ENCODE measurements around the gene CASD1. TPM values are rescaled to one million over a fixed set of nuclear protein-coding genes. Genes with fewer than 3 reads are reported as not detected.

CASD1 gene
- polyA plus RNA-seq, 2 of the 4 experiments (the other 2 are of a cell fraction) = 16.3 to 35.4 TPM

GRCh38 chr7:94561841-94562514 lies 52.4 kb downstream of the CASD1 start (continued):
- no peak for TF ChIP-seq NR3C1 (IDR thresholded peaks at IDR 0.05)

GRCh38 chr7:94562525-94562924 lies 52.9 kb downstream of the CASD1 start:
- TF ChIP-seq TFCP2L1 (CRISPR knock-in tag; IDR thresholded peaks at IDR 0.05) (no peak), POLR2A (IDR thresholded peaks at IDR 0.05; ENCODE audit: low read length) (no peak), KDM5A (IDR thresholded peaks at IDR 0.05) (no peak), E2F6 (IDR thresholded peaks at IDR 0.05; ENCODE audit: borderline replicate concordance, low read depth) (no peak), RARB (CRISPR knock-in tag; IDR thresholded peaks at IDR 0.05) (no peak), MYC (IDR thresholded peaks at IDR 0.05; ENCODE audit: borderline replicate concordance, low read length) (no peak), PBX3 (IDR thresholded peaks at IDR 0.05) (no peak), MAZ (IDR thresholded peaks at IDR 0.05; ENCODE audit: borderline replicate concordance, low read depth, low read length) (no peak), CEBPB (IDR thresholded peaks at IDR 0.05) (no peak)
- no peak overlapping the region for H3K4me3 ChIP-seq
- FAIRE-seq = no peak
- ATAC-seq = no peak
- WGBS (ENCODE audit: missing lambda C conversion rate) = 89% methylated on average over 3 of the region's 3 CpGs
- H3K4me1 ChIP-seq = peaks cover 9% of the 10 kb centered on the region
- no peaks in the 10 kb centered on the region for H3K9me3 ChIP-seq
- no peak overlapping the region for H3K27ac ChIP-seq
- no peak for DNase-seq (ENCODE audit: low read depth in 1 of 2, low spot score in 1 of 2)
- CTCF ChIA-PET = interaction anchor here (0.5 to 0.7 kb wide), 2 partner anchors 397 to 637 kb away, joined by 3 read pairs; no protein-coding TSS in a partner anchor
- no peak overlapping the region for H3K4me2 ChIP-seq
- POLR2A ChIA-PET = no interaction called here

DNA sequence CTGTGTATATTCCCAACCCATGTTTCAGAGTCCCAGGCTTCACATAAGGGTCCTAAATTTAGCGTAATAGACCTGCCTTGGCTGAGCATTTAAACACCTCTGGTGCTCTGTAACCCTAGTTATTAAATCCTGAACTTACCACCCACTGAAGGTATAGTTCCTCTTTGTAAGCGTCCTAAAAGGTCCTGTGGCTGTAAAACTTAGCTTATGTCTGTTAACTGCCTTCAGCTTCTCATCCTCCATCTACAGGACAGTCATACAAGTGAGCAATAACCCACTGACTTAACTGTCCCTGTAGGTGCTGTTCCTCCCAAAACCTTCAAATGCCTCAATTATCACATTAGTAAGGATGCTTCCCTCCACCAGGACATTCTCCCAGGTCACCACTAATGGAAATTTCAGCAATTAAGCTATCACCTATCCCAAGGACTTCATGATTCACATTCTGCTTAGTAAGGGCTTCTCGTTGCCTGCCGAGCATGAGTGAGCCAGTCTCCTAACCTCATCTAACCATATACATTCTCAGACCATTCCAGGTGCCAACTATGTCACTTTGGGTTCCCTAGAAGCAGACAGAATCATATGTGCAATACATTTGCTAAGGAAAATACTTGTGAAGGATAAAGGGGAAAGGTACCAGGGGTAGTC lies 55.8 kb downstream of the CASD1 start:
- ChIA-PET POLR2A (no interaction called here), CTCF (no interaction called here)
- no peak for TF ChIP-seq BCL3 (IDR thresholded peaks at IDR 0.05)
- peak; percentile 46 for TF ChIP-seq MAFK (IDR thresholded peaks at IDR 0.05; ENCODE audit: partially characterized antibody)
- ATAC-seq (no peak), FAIRE-seq (no peak), DNase-seq (ENCODE audit: low read depth in 1 of 2, low spot score in 1 of 2) (no peak)
- H3K4me3 ChIP-seq = no peak overlapping the region
- no peak overlapping the region for H3K4me2 ChIP-seq
- no peaks in the 10 kb centered on the region for H3K9me3 ChIP-seq
- peaks cover under 1% of the 10 kb centered on the region; the same call in 1 of the 3 replicates for H3K4me1 ChIP-seq
- H3K27ac ChIP-seq = no peak overlapping the region
- 97% methylated on average over 4 of the region's 4 CpGs for WGBS (ENCODE audit: missing lambda C conversion rate)

DNA sequence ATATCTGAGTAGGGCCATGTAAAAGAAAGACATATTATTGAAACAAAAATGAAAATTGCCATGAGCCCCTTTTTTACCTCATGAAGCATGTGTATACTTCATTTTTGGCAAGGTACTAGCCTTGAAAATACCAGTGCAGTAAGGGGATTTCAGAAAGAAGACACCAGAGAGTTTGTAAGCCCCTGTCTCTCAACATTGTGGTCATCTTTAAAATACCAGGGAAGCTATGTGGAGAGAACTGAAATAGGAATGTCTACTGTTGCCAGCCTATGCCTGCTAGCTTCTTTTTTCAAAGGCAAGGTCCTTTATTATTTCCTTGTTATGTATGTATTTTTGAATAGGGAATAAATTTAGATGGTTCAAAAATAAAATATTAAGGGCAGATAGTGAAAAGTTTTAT lies 57.8 kb downstream of the CASD1 start:
- FAIRE-seq = no peak
- no peak for ATAC-seq
- Histone ChIP-seq H3K27ac (no peak overlapping the region), H3K9me3 (no peaks in the 10 kb centered on the region), H3K4me2 (no peak overlapping the region), H3K4me1 (no peaks in the 10 kb centered on the region), H3K4me3 (no peak overlapping the region)
- ChIA-PET POLR2A (no interaction called here), CTCF (no interaction called here)
- DNase-seq (ENCODE audit: low read depth in 1 of 2, low spot score in 1 of 2) = no peak
- TF ChIP-seq HMGXB4 (CRISPR knock-in tag; IDR thresholded peaks at IDR 0.05; ENCODE audit: borderline replicate concordance) = no peak
- TF ChIP-seq MAFK (IDR thresholded peaks at IDR 0.05; ENCODE audit: partially characterized antibody) = no peak
- no peak for TF ChIP-seq MAZ (IDR thresholded peaks at IDR 0.05; ENCODE audit: borderline replicate concordance, low read depth, low read length)
- TF ChIP-seq KDM1A (IDR thresholded peaks at IDR 0.05; ENCODE audit: low read depth) = no peak
- no peak for TF ChIP-seq SREBF2 (IDR thresholded peaks at IDR 0.05)
- no peak for TF ChIP-seq ATOH8 (CRISPR knock-in tag; IDR thresholded peaks at IDR 0.05; ENCODE audit: low read depth)
- TF ChIP-seq GATA3 (IDR thresholded peaks at IDR 0.05; ENCODE audit: borderline replicate concordance) = no peak
- TF ChIP-seq E2F6 (IDR thresholded peaks at IDR 0.05; ENCODE audit: borderline replicate concordance, low read depth) = no peak
- TF ChIP-seq HOXB13 (CRISPR knock-in tag; IDR thresholded peaks at IDR 0.05; ENCODE audit: low read depth) = no peak
- TF ChIP-seq ZC3H11A (IDR thresholded peaks at IDR 0.05) = no peak
